GM18868 (cell line): ENCODE data around the gene SARNP.

Experiments
- ATAC-seq: cut with Tn5 transposase; IDR thresholded peaks from one replicate; pipeline ENCODE4 v1.9.1; 2021; ENCODE audit warnings: mild to moderate bottlenecking, moderate library complexity; ENCODE audit not compliant: unreplicated experiment

Gene SARNP

DNA sequence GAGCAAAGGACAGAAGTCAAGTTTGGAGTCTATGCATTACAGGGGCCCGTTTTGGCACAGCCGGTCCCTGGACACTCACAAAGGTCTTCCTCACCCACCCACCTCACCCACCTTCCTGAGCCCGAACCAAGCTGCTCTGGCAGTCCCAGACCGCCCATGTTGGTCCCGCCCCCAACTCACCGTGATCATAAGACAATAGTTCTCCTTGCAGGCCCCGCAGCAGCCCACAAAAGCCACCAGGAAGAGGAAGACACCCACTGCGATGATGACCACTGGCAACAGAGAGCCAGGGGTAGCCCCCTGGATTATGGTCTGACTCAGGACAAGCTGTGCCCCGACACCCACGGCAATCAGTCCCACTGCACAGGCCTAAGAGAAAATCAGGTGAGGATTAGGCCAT, 90.6 kb downstream of the SARNP start:
- ATAC-seq: no peak

DNA sequence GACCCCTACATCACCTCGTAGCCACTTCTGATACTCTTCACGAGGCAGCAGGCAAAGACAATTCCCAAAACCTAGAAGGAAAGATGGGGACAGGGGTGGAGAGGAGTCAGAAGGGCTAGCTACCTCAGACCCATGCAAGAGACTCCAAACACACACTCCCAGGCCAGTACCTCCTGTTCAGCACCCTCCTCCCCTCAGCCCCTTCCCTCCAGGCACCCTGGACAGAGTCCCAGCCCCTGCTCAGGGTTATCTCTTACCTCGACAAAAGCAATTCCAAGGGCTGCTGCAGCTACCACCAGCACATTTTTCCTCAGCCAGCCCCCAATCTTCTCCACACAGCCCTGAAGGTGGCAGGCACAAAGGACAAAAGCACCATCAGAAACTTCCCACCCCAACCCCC, 92.0 kb downstream of the SARNP start:
- ATAC-seq: no peak

- no peak for ATAC-seq
These were observed 92.6 kb downstream of the SARNP start for GRCh38 chr12:55724940-55725309.

DNA sequence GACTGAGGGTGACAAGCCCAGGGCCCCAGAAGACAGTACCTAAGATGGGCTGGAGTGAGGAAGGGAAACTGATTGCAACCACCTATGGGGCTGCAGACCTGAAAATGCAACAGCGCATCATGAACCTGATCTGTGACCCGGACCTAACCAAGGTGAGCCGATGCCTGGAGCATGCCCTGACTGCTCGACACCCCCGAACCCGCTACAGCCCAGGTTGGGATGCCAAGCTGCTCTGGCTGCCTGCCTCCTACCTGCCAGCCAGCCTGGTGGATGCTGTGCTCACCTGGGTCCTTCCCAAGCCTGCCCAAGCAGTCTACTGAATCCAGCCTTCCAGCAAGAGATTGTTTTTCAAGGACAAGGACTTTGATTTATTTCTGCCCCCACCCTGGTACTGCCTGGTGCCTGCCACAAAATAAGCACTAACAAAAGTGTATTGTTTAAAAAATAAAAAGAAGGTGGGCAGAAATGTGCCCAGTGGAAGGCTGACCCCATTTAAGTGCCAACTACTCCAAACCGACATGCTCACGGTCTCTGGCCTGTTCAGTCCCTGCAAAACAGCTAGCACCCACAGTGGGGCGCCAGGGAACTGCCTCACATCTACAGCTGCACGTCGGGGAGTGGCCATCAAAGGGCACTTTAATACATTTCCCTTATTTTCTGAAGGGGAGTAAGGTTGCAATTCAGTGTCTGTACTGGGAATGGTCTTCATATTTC, 93.1 kb downstream of the SARNP start:
- ATAC-seq: peak; percentile 41

- no peak for ATAC-seq
These were observed 93.9 kb downstream of the SARNP start for GRCh38 chr12:55723516-55724225.

DNA sequence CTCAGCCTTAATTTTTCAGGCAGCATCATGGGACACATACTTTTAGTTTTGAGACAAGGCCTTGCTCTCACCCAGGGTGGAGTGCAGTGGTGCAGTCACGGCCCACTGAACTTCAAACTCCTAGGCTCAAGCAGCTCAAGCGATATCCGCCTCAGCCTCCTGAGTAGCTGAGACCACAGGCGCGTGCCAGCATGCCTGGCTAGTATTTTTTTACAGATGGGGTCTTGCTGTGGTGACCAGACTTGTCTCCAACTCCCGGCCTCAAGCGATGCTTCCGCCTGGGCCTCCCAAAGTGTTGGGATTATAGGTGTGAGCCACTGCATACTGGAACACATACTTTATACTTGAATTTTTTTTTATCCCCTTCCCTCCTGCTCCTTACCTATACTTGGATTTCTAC, 94.6 kb downstream of the SARNP start:
- ATAC-seq: no peak

GRCh38 chr12:55721601-55722213, 95.8 kb downstream of the SARNP start:
- no peak for ATAC-seq

DNA sequence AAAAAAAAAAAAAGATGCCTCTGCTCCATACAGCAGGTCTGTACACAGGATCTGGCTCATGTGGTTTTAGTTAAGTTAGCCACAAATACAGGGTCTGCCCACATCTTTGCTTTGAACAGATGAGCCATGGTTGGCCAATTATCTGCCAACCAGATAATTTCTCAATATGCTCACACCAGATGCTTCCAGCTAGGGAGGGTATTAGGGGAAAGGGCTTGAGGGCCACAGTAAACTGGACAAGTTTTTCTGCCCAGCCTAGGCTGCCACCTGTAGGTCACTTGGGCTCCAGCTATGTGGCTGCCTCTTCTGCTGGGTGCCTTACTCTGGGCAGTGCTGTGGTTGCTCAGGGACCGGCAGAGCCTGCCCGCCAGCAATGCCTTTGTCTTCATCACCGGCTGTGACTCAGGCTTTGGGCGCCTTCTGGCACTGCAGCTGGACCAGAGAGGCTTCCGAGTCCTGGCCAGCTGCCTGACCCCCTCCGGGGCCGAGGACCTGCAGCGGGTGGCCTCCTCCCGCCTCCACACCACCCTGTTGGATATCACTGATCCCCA, 96.6 kb downstream of the SARNP start:
- ATAC-seq: no peak

GRCh38 chr12:55720071-55720564, 97.4 kb downstream of the SARNP start, which contains the start of gene RDH5:
Gene RDH5, plus strand, starts transcription at chr12:55720393. Its CDS starts 792 bp downstream, at chr12:55721185.
- no peak for ATAC-seq

DNA sequence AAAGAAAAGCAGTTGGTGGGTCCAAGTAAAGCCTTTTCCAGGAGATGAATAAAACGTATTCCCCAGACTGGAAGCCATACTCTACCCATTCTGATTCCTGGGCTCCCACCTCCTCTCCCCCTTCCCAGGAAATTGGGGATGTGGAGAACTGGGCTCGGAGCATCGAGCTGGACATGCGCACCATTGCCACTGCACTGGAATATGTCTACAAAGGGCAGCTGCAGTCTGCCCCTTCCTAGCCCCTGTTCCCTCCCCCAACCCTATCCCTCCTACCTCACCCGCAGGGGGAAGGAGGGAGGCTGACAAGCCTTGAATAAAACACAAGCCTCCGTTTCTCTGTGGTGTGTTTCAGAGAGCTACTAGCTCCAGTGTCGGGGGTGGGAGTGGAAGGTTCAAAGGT, 98.2 kb downstream of the SARNP start:
- no peak for ATAC-seq

- no peak for ATAC-seq
These were observed 98.8 kb downstream of the SARNP start for GRCh38 chr12:55718624-55719275.

GRCh38 chr12:55718015-55718414, 99.5 kb downstream of the SARNP start:
- no peak for ATAC-seq

- ATAC-seq: peak; percentile 34
These were observed 100.2 kb downstream of the SARNP start for GRCh38 chr12:55717011-55718007.

DNA sequence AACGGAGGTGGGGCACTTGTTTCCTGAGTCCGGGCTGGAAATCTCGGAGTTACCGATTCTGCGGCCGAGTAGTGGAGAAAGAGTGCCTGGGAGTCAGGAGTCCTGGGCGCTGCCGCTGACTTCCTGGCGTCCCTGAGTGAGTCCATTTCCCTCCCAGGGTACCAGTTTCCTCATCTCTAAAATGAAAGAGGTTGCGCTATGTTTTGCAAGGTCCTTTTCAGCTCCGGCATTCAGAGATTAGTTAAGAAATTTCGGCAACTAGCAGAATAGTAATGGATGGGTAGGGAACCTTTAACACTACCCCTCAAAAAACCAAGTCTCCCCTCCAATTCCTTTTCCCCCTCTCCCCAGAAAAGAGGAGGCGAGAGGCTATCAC, 101.0 kb downstream of the SARNP start:
- no peak for ATAC-seq

GRCh38 chr12:55715833-55716581, 101.5 kb downstream of the SARNP start, which contains the start of gene BLOC1S1:
Gene BLOC1S1, plus strand, starts transcription at chr12:55716046. Its CDS starts 6 bp downstream, at chr12:55716052.
- peak; percentile 80 for ATAC-seq

DNA sequence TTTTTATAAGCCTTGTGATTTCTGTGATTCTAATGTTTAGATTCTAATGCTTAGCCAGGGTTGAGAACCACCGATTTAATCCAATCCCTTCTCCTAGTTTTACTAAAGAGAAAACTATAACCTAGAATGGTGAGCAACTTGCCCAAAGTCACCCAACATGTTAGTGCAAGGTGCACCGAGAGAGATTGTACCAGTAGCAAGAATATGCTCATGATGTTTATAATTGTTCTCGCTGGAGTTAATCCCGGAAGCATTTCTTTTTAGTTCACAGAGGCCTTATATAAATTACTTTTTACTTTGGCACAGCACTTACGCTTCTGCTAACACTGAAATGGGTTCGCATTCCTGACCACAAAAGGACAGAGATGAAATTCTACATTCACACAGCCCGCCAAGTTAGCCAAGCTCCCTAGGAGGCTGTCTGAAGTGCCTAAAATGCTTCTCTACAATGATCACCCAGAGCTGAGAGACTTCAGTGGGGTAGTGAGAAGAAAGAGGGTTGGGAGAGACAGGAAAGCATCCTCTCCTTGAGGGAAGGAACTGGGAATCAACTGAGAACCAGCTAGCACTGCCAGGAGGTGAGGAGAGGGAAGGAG, 102.3 kb downstream of the SARNP start:
- no peak for ATAC-seq

DNA sequence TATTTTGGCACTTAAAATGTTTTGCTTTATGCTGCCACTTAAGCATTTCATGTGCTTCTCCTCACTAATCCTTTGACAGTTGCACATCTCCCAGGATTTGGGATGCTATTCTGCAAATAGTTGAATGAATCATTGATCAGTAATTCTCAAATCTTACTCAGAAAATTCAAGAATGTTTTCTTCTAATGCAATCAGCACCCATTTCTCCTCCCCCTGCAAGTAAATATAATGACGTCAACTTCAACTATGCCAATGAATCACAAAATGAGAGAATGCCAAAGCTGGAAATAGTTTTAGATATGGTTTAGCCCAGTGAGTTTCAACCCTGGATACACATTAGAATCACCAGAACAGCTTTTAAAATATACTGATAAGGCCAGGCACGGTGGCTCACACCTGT, 103.8 kb downstream of the SARNP start:
- ATAC-seq: no peak

DNA sequence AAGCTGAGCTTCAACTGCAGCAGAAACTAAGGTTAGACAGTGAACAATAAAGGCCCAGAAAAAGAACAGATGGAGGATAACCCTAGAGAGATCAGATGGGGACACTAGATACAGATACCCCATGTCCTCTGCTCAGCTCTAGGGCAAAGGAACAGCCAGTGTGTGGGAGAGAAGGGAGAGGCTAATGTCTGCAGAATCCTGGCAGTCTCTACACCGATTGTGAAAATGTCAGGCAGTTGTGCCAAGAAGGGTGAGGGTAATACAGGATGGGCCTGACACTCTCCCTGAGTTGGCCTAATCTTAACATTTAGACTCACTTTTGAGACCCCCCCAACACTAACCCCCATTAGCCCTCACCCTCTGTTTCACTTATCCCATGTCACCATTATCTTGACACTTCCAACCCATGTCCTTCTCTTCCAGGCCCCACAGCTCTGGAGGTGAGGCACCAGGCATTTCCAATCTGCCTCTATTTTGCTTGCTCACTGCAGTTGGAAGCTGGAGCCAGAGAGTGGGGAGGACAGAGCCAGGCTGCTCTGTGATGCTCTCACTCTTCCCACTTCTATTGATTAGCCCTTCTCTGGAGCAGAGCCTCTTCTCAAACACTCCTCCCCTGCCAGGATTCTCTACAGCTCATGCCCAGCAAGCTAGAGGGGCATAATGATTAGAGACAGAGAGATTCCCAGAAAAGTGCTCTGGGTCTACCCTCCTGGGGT, 104.7 kb downstream of the SARNP start:
- no peak for ATAC-seq
